K562 (cell line): ENCODE data around the gene NEK1. TPM values are rescaled to one million over a fixed set of nuclear protein-coding genes. Genes with fewer than 3 reads are reported as not detected.

ENCODE experiments used
- ARID4B ChIP-seq: sonication (generic); formaldehyde crosslinking; IDR thresholded peaks from 2 replicates; pipeline ENCODE4 v1.8.0; 2022; ENCODE audit warnings: mild to moderate bottlenecking, missing genetic modification reagents
- BRD9 ChIP-seq: fragments of 450-650 bp; IDR thresholded peaks from 2 replicates; pipeline ENCODE4 v1.6.1; 2018; ENCODE audit warnings: low read depth; ENCODE audit not compliant: partially characterized antibody
- E2F1 ChIP-seq: sonication (generic); formaldehyde crosslinking; IDR thresholded peaks from 2 replicates; pipeline ENCODE4 v1.8.1; 2023; ENCODE audit warnings: mild to moderate bottlenecking, missing genetic modification reagents, moderate library complexity
- FOXJ3 ChIP-seq: sonication (generic); formaldehyde crosslinking; IDR thresholded peaks from 2 replicates; pipeline ENCODE4 v1.4.0; 2020; ENCODE audit warnings: mild to moderate bottlenecking, missing genetic modification reagents
- FOXM1 ChIP-seq, 2 experiments: fragments of 450-650 bp in 1 of 2; sonication (generic) in 1 of 2; formaldehyde crosslinking in 1 of 2; IDR thresholded peaks; 2 replicates each; pipeline versions ENCODE4 v1.6.1 to v1.9.0; 2017 to 2022; ENCODE audit warnings: low read depth in 2 of 2, mild to moderate bottlenecking in 2 of 2, missing genetic modification reagents in 1 of 2, moderate library complexity in 1 of 2
- HDGF ChIP-seq: fragments of 450-650 bp; IDR thresholded peaks from 2 replicates; pipeline ENCODE4 v1.6.1; 2016
- KDM2B ChIP-seq: fragments of 250-450 bp; sonication (Bioruptor Pico); IDR thresholded peaks from 2 replicates; pipeline ENCODE4 v1.8.0; 2021; ENCODE audit warnings: mild to moderate bottlenecking, moderate library complexity
- NONO ChIP-seq, 2 experiments: fragments of 200-400 bp in 1 of 2; fragments of 450-650 bp in 1 of 2; formaldehyde crosslinking in 1 of 2; IDR thresholded peaks; 2 replicates each; pipeline ENCODE4 v1.6.1; 2017; ENCODE audit warnings: low read depth in 2 of 2, mild to moderate bottlenecking in 2 of 2, moderate library complexity in 2 of 2, low read length in 1 of 2
- PURB ChIP-seq: sonication (generic); formaldehyde crosslinking; IDR thresholded peaks from 2 replicates; pipeline ENCODE4 v1.9.0; 2021; ENCODE audit warnings: low read depth, mild to moderate bottlenecking, missing genetic modification reagents
- PYGO2 ChIP-seq: fragments of 450-650 bp; IDR thresholded peaks from 2 replicates; pipeline ENCODE4 v1.6.1; 2016; ENCODE audit warnings: mild to moderate bottlenecking, missing genetic modification characterization, moderate library complexity, missing compliant biosample characterization
- RBM15 ChIP-seq: fragments of 200-400 bp; formaldehyde crosslinking; IDR thresholded peaks from 2 replicates; pipeline ENCODE4 v1.6.1; 2018; ENCODE audit warnings: mild to moderate bottlenecking, low read length, moderate library complexity; ENCODE audit not compliant: insufficient read depth
- SMARCB1 ChIP-seq: IDR thresholded peaks from 2 replicates; pipeline ENCODE4 v1.6.1; 2011; ENCODE audit warnings: improper control_type of control experiment, low read depth; ENCODE audit not compliant: insufficient read length
- SMARCC2 ChIP-seq: fragments of 450-650 bp; IDR thresholded peaks from 2 replicates; pipeline ENCODE4 v1.6.1; 2017; ENCODE audit warnings: antibody characterized with exemption, moderate library complexity, mild to moderate bottlenecking, low read depth
- ZFP36 ChIP-seq: fragments of 150-350 bp; IDR thresholded peaks from 2 replicates; pipeline ENCODE4 v1.6.1; 2018; ENCODE audit warnings: low read length, low read depth; ENCODE audit not compliant: partially characterized antibody
- ZNF217 ChIP-seq: sonication (generic); formaldehyde crosslinking; IDR thresholded peaks from 2 replicates; pipeline ENCODE4 v1.8.0; 2022; ENCODE audit warnings: mild to moderate bottlenecking, missing genetic modification reagents
- ZNF282 ChIP-seq: sonication (generic); formaldehyde crosslinking; IDR thresholded peaks from 2 replicates; pipeline ENCODE4 v1.8.1; 2023; ENCODE audit warnings: missing genetic modification reagents
- ZNF354B ChIP-seq: fragments of 250-450 bp; sonication (Bioruptor Pico); IDR thresholded peaks from 2 replicates; pipeline ENCODE4 v1.4.0; 2020
- ZNF445 ChIP-seq: fragments of 250-450 bp; sonication (Bioruptor Pico); IDR thresholded peaks from 2 replicates; pipeline ENCODE4 v1.4.0; 2020; ENCODE audit warnings: low read depth, mild to moderate bottlenecking, moderate library complexity
- polyA plus RNA-seq, 8 experiments: library from polyadenylated mRNA; depleted of rRNA in 4 of 8; stranded (reverse) in 5 of 8; unstranded in 3 of 8; fragments of >200 nt; fragmentation: Nextera tagmentation in 2 of 8; fragmentation: Illumina TruSeq in 1 of 8; extraction: Ambion mirVana in 2 of 8; extraction: Trizol in 1 of 8; gene quantifications; 2 replicates each; pipeline versions ENCODE4 v1.2.1 to v1.2.3, GENCODE V29; 2011 to 2014; ENCODE audit warnings: inconsistent platforms in 1 of 8, missing spikeins in 1 of 8
- total RNA-seq, 7 experiments: library from RNA; depleted of rRNA in 6 of 7; stranded (reverse); fragments of >200 nt in 6 of 7; fragmentation: Illumina TruSeq in 2 of 7; extraction: Trizol in 2 of 7; gene quantifications; 2 replicates each; pipeline versions ENCODE4 v1.2.1 to v1.2.3, GENCODE V29; 2011 to 2021; ENCODE audit warnings: low replicate concordance in 1 of 7
- TF ChIP-seq, protein P1 (sequence below): sonication (generic); formaldehyde crosslinking; IDR thresholded peaks from 2 replicates; pipeline ENCODE4 v1.8.1; 2023; ENCODE audit warnings: mild to moderate bottlenecking, missing genetic modification reagents

NEK1 gene
- total and polyA plus RNA-seq, 9 of the 15 experiments (the other 6 are each of a cell fraction or from before 2014, with no cell fraction given): 6.2 to 15.7 (median 10.3) TPM

DNA sequence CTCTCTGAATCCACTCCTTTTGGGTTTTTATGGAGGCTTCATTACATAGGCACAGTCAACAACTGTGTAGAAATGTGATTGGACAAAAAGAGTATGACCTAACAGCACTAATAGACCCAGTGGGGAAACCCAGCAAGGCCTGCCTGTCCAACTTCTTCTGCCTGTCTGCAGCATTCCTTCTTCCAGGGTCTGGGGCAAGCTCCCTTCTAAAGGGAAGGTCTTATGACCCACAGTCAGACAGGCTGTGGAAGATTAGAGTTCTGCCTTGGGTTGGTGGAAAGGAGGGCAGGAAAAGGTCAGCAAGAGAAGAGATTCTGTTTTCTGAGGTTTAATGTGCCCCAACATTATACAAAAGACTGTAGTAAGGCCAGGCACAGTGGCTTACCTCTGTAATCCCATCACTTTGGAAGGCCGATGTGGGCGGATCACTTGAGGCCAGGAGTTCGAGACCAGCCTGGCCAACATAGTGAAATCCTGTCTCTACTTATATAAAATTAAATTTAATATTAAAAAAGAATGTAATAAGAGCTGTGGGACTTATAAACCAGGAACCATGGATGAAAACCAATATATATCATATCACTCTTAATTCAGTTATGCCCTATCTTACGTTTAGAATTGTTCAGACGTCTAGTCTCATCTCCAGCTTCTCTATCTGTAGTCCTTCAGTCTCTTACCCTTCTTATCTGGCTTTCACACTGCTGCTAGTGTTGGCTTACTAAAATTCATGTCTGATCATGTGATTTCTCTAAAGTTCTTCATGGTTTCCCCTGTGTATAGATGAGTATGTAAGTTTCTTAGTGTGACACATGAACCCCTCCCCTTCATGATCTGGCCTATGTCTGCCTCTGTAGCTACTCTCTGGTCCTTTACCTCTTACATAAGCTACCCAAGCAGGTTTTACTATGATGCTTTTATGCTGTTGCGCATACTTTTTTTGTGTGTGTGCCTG lies 14.2 kb upstream of the NEK1 start (continued):
- TF ChIP-seq ARID4B (CRISPR knock-in tag): no peak
- TF ChIP-seq KDM2B (CRISPR knock-in tag): no peak
- TF ChIP-seq ZNF354B (CRISPR knock-in tag): no peak
- TF ChIP-seq ZFP36: no peak
- TF ChIP-seq SMARCB1: no peak
- no peak for TF ChIP-seq HDGF
- TF ChIP-seq ZNF445 (CRISPR knock-in tag): no peak
- TF ChIP-seq ZNF217 (CRISPR knock-in tag): no peak
- TF ChIP-seq RBM15: no peak
- TF ChIP-seq PYGO2 (tag): no peak
- peak; percentile 25 for TF ChIP-seq BRD9
- peak; percentile 78; the same call in 1 of the 2 replicates for TF ChIP-seq SMARCC2
- TF ChIP-seq PURB (CRISPR knock-in tag): no peak
- no peak for TF ChIP-seq NONO (IDR thresholded peaks at IDR 0.05; ENCODE audit: low read depth in 2 of 2, low read length in 1 of 2)
- TF ChIP-seq ZNF282 (CRISPR knock-in tag): no peak
- peak; percentile 91 for TF ChIP-seq FOXM1 (IDR thresholded peaks at IDR 0.05; ENCODE audit: low read depth)
- no peak for TF ChIP-seq FOXM1 (CRISPR knock-in tag; IDR thresholded peaks at IDR 0.05; ENCODE audit: low read depth)
- TF ChIP-seq, protein P1, sequence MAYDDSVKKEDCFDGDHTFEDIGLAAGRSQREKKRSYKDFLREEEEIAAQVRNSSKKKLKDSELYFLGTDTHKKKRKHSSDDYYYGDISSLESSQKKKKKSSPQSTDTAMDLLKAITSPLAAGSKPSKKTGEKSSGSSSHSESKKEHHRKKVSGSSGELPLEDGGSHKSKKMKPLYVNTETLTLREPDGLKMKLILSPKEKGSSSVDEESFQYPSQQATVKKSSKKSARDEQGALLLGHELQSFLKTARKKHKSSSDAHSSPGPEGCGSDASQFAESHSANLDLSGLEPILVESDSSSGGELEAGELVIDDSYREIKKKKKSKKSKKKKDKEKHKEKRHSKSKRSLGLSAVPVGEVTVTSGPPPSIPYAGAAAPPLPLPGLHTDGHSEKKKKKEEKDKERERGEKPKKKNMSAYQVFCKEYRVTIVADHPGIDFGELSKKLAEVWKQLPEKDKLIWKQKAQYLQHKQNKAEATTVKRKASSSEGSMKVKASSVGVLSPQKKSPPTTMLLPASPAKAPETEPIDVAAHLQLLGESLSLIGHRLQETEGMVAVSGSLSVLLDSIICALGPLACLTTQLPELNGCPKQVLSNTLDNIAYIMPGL: no peak
- no peak for TF ChIP-seq E2F1 (CRISPR knock-in tag)
- no peak for TF ChIP-seq FOXJ3 (CRISPR knock-in tag)
